LNCAP (cell line): ENCODE measurements around the gene BACE2.

Source experiments
- TF ChIP-seq, protein P1 (sequence below): fragments of 450-650 bp; IDR thresholded peaks from 2 replicates; pipeline ENCODE4 v1.5.1; 2017; ENCODE audit warnings: mild to moderate bottlenecking

The BACE2 gene

DNA sequence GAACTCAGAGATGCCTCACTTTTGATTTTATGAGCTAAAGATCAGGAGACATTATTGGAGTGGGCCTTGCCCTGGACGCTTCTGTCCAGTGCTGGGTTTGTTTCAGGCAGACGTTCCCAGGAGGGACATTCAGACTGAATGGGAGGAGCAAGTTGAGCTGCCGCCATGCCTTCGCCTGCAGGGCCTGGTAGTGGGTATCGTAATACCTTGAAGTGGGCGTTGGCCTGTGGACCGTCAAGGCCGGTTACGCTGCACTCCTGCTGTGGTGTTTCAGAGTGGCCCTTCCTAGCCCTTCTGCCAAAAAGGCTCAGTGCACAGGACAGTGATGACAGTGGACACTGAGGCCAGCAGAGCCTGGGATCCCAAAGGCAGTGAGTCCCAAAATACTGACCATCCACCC, 150.3 kb downstream of the BACE2 start:
- TF ChIP-seq, protein P1, sequence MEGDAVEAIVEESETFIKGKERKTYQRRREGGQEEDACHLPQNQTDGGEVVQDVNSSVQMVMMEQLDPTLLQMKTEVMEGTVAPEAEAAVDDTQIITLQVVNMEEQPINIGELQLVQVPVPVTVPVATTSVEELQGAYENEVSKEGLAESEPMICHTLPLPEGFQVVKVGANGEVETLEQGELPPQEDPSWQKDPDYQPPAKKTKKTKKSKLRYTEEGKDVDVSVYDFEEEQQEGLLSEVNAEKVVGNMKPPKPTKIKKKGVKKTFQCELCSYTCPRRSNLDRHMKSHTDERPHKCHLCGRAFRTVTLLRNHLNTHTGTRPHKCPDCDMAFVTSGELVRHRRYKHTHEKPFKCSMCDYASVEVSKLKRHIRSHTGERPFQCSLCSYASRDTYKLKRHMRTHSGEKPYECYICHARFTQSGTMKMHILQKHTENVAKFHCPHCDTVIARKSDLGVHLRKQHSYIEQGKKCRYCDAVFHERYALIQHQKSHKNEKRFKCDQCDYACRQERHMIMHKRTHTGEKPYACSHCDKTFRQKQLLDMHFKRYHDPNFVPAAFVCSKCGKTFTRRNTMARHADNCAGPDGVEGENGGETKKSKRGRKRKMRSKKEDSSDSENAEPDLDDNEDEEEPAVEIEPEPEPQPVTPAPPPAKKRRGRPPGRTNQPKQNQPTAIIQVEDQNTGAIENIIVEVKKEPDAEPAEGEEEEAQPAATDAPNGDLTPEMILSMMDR, result no peak

DNA sequence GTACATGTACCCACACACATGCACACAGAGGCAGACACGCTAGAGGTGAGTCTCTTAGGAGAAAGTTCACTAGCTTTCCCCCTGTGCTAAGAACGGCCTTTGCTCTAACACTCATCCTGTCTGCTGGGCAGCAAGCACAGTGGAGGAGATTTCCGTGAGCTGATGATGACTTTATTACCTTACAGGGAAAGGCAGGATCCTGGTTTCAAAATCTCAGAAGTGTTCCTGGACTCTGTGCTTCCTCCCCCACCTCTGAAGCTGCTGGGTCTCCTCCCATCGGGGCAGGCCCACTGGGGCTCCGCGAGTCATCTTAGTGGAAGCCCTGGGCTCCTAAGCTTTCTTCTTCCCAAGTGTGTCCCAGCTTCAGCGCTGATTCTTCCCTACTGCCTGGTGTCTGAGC, 151.3 kb downstream of the BACE2 start:
- TF ChIP-seq, protein P1, result no peak

DNA sequence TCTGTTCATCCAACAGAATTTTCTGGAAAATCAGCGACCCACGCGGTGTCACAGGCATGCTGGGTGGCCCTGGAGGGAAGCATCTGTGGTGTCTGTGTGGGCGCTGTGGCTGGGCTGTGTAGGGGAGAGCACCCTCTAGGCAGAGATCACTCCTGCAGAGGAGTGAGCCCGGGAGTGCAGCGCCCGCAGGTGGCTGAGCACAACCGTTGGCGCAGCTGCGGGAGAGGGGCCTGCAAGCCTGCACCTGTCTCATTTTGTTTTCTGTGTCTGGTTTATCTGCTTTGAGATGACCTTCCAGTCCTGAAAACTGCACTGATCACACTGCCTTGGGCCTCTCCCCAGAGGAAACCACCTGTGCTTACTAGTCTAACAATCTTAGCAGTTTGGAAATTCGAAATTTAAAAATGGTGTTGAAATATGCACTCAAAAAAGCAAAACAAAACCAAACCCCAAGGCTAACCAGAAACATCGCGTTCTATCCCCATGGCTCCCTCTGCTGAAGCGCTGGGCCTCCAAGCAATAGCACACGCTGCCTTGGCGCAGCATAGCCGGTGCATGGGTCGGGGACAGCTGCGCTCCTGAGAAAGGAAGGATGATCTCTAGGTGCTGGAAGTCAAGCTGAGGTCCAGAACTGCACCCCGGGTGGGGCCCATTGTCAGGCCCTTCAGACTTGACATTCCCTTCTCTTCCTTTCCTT, 153.4 kb downstream of the BACE2 start:
- TF ChIP-seq, protein P1, result no peak

DNA sequence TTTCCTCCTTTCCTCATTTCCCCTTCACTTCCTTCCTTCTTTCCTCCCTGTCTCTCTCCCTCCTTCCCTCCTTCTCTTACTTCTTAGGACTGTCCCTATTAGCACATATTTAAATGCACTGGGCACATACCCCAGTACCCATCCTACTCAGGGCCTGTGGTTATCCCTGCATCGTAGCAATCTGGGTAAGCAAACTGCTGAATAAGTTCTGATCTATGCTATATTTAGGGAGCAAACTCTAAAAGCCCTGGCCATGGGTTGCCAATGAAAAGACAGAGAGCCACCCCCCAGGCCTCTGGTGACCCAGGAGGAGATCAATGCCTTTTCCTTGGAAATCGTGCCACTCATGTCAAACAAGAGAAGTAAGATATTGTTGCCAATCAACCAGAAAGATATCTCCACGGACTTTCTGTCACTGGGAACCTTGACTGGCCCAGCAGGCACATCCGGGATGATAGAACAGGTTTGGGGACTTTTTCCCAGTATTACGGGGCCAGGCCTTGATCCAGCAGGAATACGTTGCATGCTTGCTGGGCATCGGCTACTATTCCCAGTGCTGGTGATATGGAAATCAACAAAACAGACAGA, 154.0 kb downstream of the BACE2 start:
- TF ChIP-seq, protein P1, result no peak

DNA sequence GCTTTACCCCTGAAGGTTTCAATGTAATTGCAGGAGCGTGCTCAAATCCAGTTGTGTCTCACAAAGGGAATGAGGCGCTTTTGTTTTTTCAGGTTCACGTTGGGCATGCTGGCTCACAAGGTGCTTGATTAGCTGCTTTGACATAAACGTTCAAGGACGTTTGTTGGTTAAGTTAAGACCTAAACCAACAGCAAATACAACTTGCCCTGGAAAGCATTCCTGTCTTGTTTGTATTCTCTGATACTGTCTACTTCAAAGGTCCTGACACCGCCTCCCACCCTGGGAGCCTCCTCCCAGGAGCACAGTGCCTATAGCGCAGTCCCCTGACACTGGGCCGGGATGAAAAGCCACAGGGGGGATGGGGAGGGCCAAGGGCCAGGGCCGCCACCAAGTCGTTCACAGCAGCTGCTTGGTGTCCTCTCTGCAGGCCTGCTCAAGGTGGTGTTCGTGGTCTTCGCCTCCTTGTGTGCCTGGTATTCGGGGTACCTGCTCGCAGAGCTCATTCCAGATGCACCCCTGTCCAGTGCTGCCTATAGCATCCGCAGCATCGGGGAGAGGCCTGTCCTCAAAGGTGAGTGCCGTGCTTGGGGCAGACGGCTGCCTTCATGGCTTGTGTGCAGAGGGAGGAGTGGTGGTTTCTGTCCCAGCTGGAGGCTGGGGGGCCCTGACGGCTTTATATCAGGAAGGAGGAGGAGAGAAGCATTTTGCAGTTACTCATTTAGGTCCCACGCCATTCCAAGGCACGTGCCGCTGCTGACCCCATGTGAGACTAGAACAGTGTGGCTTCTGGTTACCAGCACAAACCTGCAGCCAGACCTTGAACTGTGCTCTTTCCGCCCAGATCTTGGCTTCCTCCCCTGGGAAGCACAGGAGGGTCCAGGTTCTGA, 154.8 kb downstream of the BACE2 start:
- TF ChIP-seq, protein P1, result no peak

DNA sequence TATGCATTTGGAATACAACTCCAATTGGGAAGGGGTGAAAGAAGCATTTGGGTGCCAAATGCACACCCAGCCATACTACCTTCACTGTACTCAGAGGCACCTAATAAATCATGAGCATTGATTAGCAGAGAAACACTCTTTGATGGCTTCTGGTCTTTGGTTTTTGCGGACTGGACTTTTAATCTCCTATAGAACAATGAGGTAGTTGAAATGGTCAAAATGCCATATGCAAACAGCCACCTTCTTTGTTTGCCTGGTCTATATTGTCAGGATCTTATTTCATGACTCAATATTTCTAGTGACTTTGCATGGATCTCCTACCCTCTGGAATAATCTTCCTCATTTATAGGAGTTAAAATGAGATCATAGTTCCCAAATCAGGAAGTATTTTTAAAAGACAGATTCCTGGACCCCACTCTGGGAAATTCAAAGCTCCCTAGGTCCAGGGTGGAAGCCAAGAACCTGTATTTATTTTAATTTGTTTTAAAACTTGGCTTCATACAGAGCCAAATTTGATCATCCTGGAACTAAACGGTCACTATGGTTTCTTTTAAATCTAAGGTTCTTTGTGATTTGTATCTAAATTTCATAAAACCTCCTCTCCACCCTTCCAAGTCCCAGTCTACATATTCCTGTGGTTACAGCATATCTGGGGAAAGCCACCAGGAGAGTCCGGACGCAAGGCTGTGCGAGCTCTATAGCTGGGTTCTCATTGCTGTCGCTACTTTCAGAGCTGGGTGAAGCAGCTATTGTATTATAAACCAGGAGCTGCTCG, 157.4 kb downstream of the BACE2 start:
- TF ChIP-seq, protein P1, result no peak
